GM12878 (cell line): ENCODE results near the gene CACNA1D. TPM values are rescaled to one million over a fixed set of nuclear protein-coding genes. Genes with fewer than 3 reads are reported as not detected.

Experiments
- ATAC-seq: fragments of 200-7000 bp; cut with Tn5 transposase; 3 replicates; pipeline ENCODE4 v1.9.1; 2020; ENCODE audit warnings: mild to moderate bottlenecking, moderate library complexity
- BruUV-seq: library from RNA; stranded (reverse); fragments of 400-500 nt; replicated peaks from 2 replicates; lab custom pipeline; 2021; lab: Mats Ljungman, UMichigan
- CTCF ChIA-PET: fragments of 300-600 bp; sonication (Branson Sonifier 250); formaldehyde crosslinking; extraction: SDS; loops from one replicate; lab custom pipeline; 2021; ENCODE audit warnings: inconsistent platforms; lab: Yijun Ruan, JAX
- POLR2A ChIA-PET: fragments of 350-600 bp; formaldehyde crosslinking; extraction: SDS; loops from one replicate; lab custom pipeline; 2021; ENCODE audit warnings: inconsistent platforms; lab: Charles Lee
- RAD21 ChIA-PET: fragments of 300-600 bp; sonication (Branson Sonifier 250); formaldehyde crosslinking; loops from one replicate; lab custom pipeline; 2023; ENCODE audit warnings: antibody characterized with exemption; ENCODE audit not compliant: unreplicated experiment; lab: Charles Lee
- SMC1A ChIA-PET: fragments of 300-600 bp; sonication (Branson Sonifier 250); formaldehyde crosslinking; loops from one replicate; lab custom pipeline; 2023; ENCODE audit not compliant: unreplicated experiment, uncharacterized antibody; lab: Charles Lee
- DNase-seq: peaks from one replicate; pipeline ENCODE4 v3.0.0-alpha.2; 2011; ENCODE audit warnings: low read depth, low spot score
- FAIRE-seq: peaks from 3 replicates; lab custom pipeline; 2011; peaks lifted over from hg19 to GRCh38; lab: Jason Lieb, UNC
- H2AFZ ChIP-seq: 2 replicates; pipeline ENCODE4 v1.6.0; 2011; ENCODE audit warnings: low read depth, low read length, control low read depth; ENCODE audit not compliant: control insufficient read depth
- H3K27ac ChIP-seq: 2 replicates; pipeline ENCODE4 v1.5.1; 2011; ENCODE audit warnings: control low read depth; ENCODE audit not compliant: control insufficient read depth, insufficient read depth
- H3K27me3 ChIP-seq, 2 experiments: replicated peaks in 1 of 2; 2 replicates each; pipeline versions ENCODE4 v1.6.0 to v1.6.1; 2011; ENCODE audit warnings: low read length in 1 of 2; ENCODE audit not compliant: control insufficient read depth in 2 of 2, insufficient read depth in 2 of 2
- H3K36me3 ChIP-seq, 2 experiments: 2 replicates each; pipeline ENCODE4 v1.5.1; 2011; ENCODE audit warnings: low read length in 1 of 2; ENCODE audit not compliant: control insufficient read depth in 2 of 2, insufficient read depth in 2 of 2
- H3K4me1 ChIP-seq: 2 replicates; pipeline ENCODE4 v1.6.1; 2011; ENCODE audit warnings: mild to moderate bottlenecking, low read length, moderate library complexity, mixed read lengths; ENCODE audit not compliant: control insufficient read depth, insufficient read depth
- H3K4me2 ChIP-seq: 2 replicates; pipeline ENCODE4 v1.6.0; 2011; ENCODE audit warnings: control low read depth; ENCODE audit not compliant: control insufficient read depth, insufficient read depth
- H3K4me3 ChIP-seq: fragments of 200-600 bp; sonication (generic); 2 replicates; pipeline ENCODE4 v1.5.1; 2016
- H3K79me2 ChIP-seq: 2 replicates; pipeline ENCODE4 v1.6.0; 2011; ENCODE audit warnings: low read length; ENCODE audit not compliant: control insufficient read depth, insufficient read depth
- H3K9ac ChIP-seq: 2 replicates; pipeline ENCODE4 v1.8.0; 2011; ENCODE audit warnings: low read length, control low read depth, mixed read lengths; ENCODE audit not compliant: control insufficient read depth, insufficient read depth
- H3K9me3 ChIP-seq: replicated peaks from 3 replicates; pipeline ENCODE4 v1.5.1; 2011; ENCODE audit warnings: mild to moderate bottlenecking, low read length; ENCODE audit not compliant: control insufficient read depth, insufficient read depth
- H4K20me1 ChIP-seq: 2 replicates; pipeline ENCODE4 v1.6.0; 2011; ENCODE audit not compliant: control insufficient read depth, insufficient read depth
- BHLHE40 ChIP-seq, 2 experiments: fragments of 450-650 bp in 1 of 2; IDR thresholded peaks; 2 replicates each; pipeline ENCODE4 v1.6.1; 2011 to 2017; ENCODE audit warnings: low read depth in 2 of 2, borderline replicate concordance in 1 of 2, improper control_type of control experiment in 1 of 2, low read length in 1 of 2, mild to moderate bottlenecking in 1 of 2
- ESRRA ChIP-seq: IDR thresholded peaks from 2 replicates; pipeline ENCODE4 v1.6.1; 2012; ENCODE audit warnings: mild to moderate bottlenecking, low read length, improper control_type of control experiment
- FOXM1 ChIP-seq: IDR thresholded peaks from 2 replicates; pipeline ENCODE4 v1.6.1; 2012; ENCODE audit warnings: low read depth, mild to moderate bottlenecking, inconsistent platforms, low read length, moderate library complexity
- JUND ChIP-seq: IDR thresholded peaks from 2 replicates; pipeline ENCODE4 v1.6.1; 2012; ENCODE audit warnings: low read depth, mild to moderate bottlenecking, low read length, improper control_type of control experiment, moderate library complexity
- KAT2A ChIP-seq: conservative IDR thresholded peaks from 2 replicates; pipeline ENCODE4 v1.6.1; 2011; ENCODE audit warnings: low read depth, low read length; ENCODE audit not compliant: control insufficient read depth
- NFXL1 ChIP-seq: fragments of 450-650 bp; IDR thresholded peaks from 2 replicates; pipeline ENCODE4 v1.6.1; 2017; ENCODE audit warnings: antibody characterized with exemption, mild to moderate bottlenecking, borderline replicate concordance
- NR2C2 ChIP-seq: IDR thresholded peaks from 2 replicates; pipeline ENCODE4 v1.6.1; 2011; ENCODE audit warnings: borderline replicate concordance, low read depth; ENCODE audit not compliant: control insufficient read depth, insufficient read length
- STAT1 ChIP-seq: fragments of 450-650 bp; conservative IDR thresholded peaks from 2 replicates; pipeline ENCODE4 v1.6.1; 2014; ENCODE audit warnings: antibody characterized with exemption, mild to moderate bottlenecking
- STAT3 ChIP-seq: IDR thresholded peaks from 2 replicates; pipeline ENCODE4 v1.6.1; 2011; ENCODE audit warnings: low read depth, low read length, improper control_type of control experiment
- TCF12 ChIP-seq: IDR thresholded peaks from 2 replicates; pipeline ENCODE4 v1.6.1; 2011; ENCODE audit warnings: low read depth, mild to moderate bottlenecking, low read length
- WGBS: methylation state at CpG from one replicate; pipeline ENCODE4 v1.1.6; 2016; ENCODE audit warnings: low lambda C conversion rate; ENCODE audit not compliant: insufficient replicate concordance, insufficient coverage; ENCODE audit errors: missing lambda C conversion rate; 5-methylcytosine and 5-hydroxymethylcytosine counted together
- in situ Hi-C: fragments of 300-500 bp; cut with MboI; formaldehyde crosslinking; loops from 9 replicates; pipeline ENCODE4 v1.14.3; 2018; ENCODE audit warnings: mixed read lengths
- intact Hi-C: fragments of 100-400 bp; cut with micrococcal nuclease; formaldehyde crosslinking; loops from one replicate; pipeline ENCODE4 v1.14.2; 2022; ENCODE audit not compliant: unreplicated experiment
- polyA plus RNA-seq, 11 experiments: library from polyadenylated mRNA; depleted of rRNA in 4 of 11; unstranded in 6 of 11; stranded (reverse) in 5 of 11; fragments of >200 nt; fragmentation: Nextera tagmentation in 4 of 11; fragmentation: Illumina TruSeq in 1 of 11; extraction: Ambion mirVana in 4 of 11; extraction: Trizol in 1 of 11; gene quantifications; 1 replicate in 1 of 11; 2 replicates in 10 of 11; pipeline versions ENCODE4 v1.2.1 to v1.2.3, GENCODE V29; 2011 to 2016; ENCODE audit warnings: inconsistent platforms in 2 of 11, missing spikeins in 2 of 11, low read depth in 1 of 11
- total RNA-seq, 4 experiments: library from RNA; depleted of rRNA in 3 of 4; stranded (reverse); fragments of >200 nt in 3 of 4; fragmentation: Illumina TruSeq in 1 of 4; extraction: Trizol in 1 of 4; gene quantifications; 2 replicates each; pipeline versions ENCODE4 v1.2.1 to v1.2.3, GENCODE V29; 2013 to 2021
- TF ChIP-seq, protein P1 (sequence below): IDR thresholded peaks from 2 replicates; pipeline ENCODE4 v1.6.1; 2012; ENCODE audit warnings: low read depth, low read length, improper control_type of control experiment
- TF ChIP-seq, protein P2 (sequence below): fragments of 450-650 bp; IDR thresholded peaks from 2 replicates; pipeline ENCODE4 v1.6.1; 2016; ENCODE audit warnings: mild to moderate bottlenecking
- TF ChIP-seq, protein P3 (sequence below): IDR thresholded peaks from 2 replicates; pipeline ENCODE4 v1.6.1; 2011; ENCODE audit warnings: borderline replicate concordance, low read depth, mild to moderate bottlenecking, moderate library complexity, mixed read lengths, low read length; ENCODE audit not compliant: insufficient read depth; ENCODE audit errors: extremely low read length
- TF ChIP-seq, protein P4 (sequence below): fragments of 450-650 bp; IDR thresholded peaks from 2 replicates; pipeline ENCODE4 v1.6.1; 2017; ENCODE audit warnings: mild to moderate bottlenecking, low read depth, inconsistent platforms; ENCODE audit not compliant: poor library complexity, severe bottlenecking

Gene CACNA1D
- total and polyA plus RNA-seq, 10 of the 15 experiments (the other 5 are each of a cell fraction or from before 2014, with no cell fraction given) = 0.21 to 24.4 (median 1.6) TPM

DNA sequence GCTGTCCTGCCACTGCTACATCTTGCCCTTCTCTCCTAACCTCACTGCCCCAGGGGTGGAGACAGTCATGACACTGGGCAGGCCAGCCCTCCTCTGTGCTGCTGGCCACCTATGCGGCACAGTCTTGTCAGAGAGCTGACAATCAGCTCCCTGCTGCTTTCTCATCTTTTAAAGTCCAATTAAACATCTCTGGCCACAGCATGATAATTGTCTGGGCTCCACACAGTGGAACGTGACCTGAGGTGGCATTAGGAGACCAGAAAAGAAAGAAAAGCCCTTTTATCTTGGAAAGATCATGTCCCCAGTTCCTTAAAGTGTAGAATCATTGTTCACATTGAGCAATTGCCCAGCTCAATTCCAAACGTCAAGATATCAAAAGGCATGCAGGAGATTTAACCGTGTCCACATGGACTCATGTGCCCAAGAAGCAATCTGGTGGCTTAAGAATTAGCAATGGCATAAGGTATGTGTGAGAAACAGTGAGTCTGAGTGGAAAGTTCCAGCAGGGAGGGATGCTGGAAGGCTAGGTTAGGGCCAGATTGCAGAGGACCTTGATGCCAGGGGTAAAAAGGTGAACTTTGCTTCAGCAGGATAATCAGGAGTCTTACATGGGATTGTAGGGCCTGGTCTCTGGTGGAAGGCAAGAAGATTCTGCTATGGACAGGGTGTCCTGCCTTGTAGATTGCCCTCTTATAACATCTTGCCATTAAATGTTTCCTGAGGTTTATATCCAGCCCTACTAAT lies 15.3 kb upstream of the CACNA1D start:
- H3K9me3 ChIP-seq = no peaks in the 10 kb centered on the region
- in situ Hi-C loops = no loop called here
- no peak for DNase-seq
- no peak for ATAC-seq
- no peaks in the 10 kb centered on the region for H3K4me1 ChIP-seq
- TF ChIP-seq, protein P1, sequence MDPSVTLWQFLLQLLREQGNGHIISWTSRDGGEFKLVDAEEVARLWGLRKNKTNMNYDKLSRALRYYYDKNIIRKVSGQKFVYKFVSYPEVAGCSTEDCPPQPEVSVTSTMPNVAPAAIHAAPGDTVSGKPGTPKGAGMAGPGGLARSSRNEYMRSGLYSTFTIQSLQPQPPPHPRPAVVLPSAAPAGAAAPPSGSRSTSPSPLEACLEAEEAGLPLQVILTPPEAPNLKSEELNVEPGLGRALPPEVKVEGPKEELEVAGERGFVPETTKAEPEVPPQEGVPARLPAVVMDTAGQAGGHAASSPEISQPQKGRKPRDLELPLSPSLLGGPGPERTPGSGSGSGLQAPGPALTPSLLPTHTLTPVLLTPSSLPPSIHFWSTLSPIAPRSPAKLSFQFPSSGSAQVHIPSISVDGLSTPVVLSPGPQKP = no peak
- TF ChIP-seq, protein P2, sequence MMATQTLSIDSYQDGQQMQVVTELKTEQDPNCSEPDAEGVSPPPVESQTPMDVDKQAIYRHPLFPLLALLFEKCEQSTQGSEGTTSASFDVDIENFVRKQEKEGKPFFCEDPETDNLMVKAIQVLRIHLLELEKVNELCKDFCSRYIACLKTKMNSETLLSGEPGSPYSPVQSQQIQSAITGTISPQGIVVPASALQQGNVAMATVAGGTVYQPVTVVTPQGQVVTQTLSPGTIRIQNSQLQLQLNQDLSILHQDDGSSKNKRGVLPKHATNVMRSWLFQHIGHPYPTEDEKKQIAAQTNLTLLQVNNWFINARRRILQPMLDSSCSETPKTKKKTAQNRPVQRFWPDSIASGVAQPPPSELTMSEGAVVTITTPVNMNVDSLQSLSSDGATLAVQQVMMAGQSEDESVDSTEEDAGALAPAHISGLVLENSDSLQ = no peak
- no peak for TF ChIP-seq STAT3
- no peak for TF ChIP-seq KAT2A
- no peak for TF ChIP-seq BHLHE40 (IDR thresholded peaks at IDR 0.05; ENCODE audit: borderline replicate concordance in 1 of 2, low read depth in 2 of 2, low read length in 1 of 2)
- TF ChIP-seq, protein P3, sequence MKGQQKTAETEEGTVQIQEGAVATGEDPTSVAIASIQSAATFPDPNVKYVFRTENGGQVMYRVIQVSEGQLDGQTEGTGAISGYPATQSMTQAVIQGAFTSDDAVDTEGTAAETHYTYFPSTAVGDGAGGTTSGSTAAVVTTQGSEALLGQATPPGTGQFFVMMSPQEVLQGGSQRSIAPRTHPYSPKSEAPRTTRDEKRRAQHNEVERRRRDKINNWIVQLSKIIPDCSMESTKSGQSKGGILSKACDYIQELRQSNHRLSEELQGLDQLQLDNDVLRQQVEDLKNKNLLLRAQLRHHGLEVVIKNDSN = no peak
- TF ChIP-seq, protein P4, sequence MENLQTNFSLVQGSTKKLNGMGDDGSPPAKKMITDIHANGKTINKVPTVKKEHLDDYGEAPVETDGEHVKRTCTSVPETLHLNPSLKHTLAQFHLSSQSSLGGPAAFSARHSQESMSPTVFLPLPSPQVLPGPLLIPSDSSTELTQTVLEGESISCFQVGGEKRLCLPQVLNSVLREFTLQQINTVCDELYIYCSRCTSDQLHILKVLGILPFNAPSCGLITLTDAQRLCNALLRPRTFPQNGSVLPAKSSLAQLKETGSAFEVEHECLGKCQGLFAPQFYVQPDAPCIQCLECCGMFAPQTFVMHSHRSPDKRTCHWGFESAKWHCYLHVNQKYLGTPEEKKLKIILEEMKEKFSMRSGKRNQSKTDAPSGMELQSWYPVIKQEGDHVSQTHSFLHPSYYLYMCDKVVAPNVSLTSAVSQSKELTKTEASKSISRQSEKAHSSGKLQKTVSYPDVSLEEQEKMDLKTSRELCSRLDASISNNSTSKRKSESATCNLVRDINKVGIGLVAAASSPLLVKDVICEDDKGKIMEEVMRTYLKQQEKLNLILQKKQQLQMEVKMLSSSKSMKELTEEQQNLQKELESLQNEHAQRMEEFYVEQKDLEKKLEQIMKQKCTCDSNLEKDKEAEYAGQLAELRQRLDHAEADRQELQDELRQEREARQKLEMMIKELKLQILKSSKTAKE = no peak
- no peak for TF ChIP-seq FOXM1
- TF ChIP-seq ESRRA = no peak
- TF ChIP-seq TCF12 = no peak
- TF ChIP-seq NR2C2 = no peak
- TF ChIP-seq NFXL1 = no peak
- no peak for TF ChIP-seq JUND
- TF ChIP-seq STAT1 = no peak
- ChIA-PET POLR2A (no interaction called here), RAD21 (no interaction called here), SMC1A (no interaction called here), CTCF (interaction anchor here (1.3 kb wide), 1 partner anchor 29 kb away, joined by 3 read pairs; no protein-coding TSS in a partner anchor)
- no peak for FAIRE-seq
- intact Hi-C loops = no loop called here
- 10% methylated on average over 4 of the region's 4 CpGs for WGBS
- H4K20me1 ChIP-seq = no peaks in the 10 kb centered on the region
- no peak overlapping the region for H2AFZ ChIP-seq
- H3K79me2 ChIP-seq = no peaks in the 10 kb centered on the region
- no peak overlapping the region for H3K4me2 ChIP-seq
- no peak overlapping the region for H3K4me3 ChIP-seq
- no peaks in the 10 kb centered on the region; a peak in 1 of 4 replicates for H3K27me3 ChIP-seq
- no peaks in the 10 kb centered on the region for H3K36me3 ChIP-seq
- BruUV-seq = no TSS peak
- H3K9ac ChIP-seq = no peak overlapping the region
- no peak overlapping the region for H3K27ac ChIP-seq
